HG03064 (cell line): Measurements from ENCODE around the gene ZNF211.

Experiments used
- ATAC-seq: cut with Tn5 transposase; IDR thresholded peaks from one replicate; pipeline ENCODE4 v1.9.1; 2021; ENCODE audit warnings: low read depth; ENCODE audit not compliant: unreplicated experiment

Gene ZNF211

GRCh38 chr19:57653689-57654088 is 20.7 kb downstream of the ZNF211 start:
- ATAC-seq = no peak

GRCh38 chr19:57655443-57655842 is 22.5 kb downstream of the ZNF211 start:
- no peak for ATAC-seq

GRCh38 chr19:57656346-57656745 is 23.4 kb downstream of the ZNF211 start:
- no peak for ATAC-seq

GRCh38 chr19:57664269-57665127 is 31.5 kb downstream of the ZNF211 start:
- no peak for ATAC-seq

- ATAC-seq = no peak
Measured at GRCh38 chr19:57665261-57665806, 32.4 kb downstream of the ZNF211 start.

DNA sequence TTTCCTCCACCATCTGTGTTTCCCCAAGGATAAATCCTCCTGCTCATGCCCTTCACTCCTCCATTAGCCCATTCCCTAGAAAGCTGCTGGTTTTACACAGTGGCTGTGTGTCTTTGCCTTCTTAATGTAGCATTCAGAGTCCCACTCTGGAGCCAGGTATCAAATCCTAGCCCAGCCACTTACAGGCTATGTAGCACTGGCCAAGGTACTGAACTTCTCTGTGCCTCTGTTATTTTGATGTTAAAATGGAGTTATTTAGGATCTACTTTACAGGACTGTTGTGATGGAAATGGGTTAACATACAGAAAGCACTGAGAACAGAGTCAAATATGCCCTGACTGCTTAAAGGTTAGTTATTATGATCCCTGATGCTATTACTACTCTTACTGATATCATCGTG is 34.3 kb downstream of the ZNF211 start:
- no peak for ATAC-seq

DNA sequence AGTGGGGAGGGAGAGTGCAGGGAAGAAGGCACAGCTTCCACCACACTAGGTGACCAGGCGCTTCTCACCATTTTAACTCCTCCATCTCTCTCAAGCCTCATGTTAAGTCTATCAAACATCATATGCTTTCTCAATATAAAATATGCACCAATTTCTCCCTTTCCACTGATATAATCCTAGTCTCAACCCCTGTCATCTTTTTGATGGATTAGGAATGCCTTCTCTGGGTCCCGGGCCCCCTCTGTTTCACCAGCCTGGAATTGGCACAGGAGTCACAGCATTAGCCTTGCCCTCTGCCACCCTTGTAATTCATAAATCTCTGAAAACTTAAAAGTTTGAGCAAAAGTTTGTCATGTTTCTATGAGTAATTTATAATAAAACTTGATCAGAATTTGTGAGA is 35.7 kb downstream of the ZNF211 start, which contains the start of gene ZSCAN4:
TSS of gene ZSCAN4 (plus strand) at position 301 of the 400 bp plus-strand sequence. CDS start 7,211 bp downstream, outside the sequence.
- no peak for ATAC-seq

DNA sequence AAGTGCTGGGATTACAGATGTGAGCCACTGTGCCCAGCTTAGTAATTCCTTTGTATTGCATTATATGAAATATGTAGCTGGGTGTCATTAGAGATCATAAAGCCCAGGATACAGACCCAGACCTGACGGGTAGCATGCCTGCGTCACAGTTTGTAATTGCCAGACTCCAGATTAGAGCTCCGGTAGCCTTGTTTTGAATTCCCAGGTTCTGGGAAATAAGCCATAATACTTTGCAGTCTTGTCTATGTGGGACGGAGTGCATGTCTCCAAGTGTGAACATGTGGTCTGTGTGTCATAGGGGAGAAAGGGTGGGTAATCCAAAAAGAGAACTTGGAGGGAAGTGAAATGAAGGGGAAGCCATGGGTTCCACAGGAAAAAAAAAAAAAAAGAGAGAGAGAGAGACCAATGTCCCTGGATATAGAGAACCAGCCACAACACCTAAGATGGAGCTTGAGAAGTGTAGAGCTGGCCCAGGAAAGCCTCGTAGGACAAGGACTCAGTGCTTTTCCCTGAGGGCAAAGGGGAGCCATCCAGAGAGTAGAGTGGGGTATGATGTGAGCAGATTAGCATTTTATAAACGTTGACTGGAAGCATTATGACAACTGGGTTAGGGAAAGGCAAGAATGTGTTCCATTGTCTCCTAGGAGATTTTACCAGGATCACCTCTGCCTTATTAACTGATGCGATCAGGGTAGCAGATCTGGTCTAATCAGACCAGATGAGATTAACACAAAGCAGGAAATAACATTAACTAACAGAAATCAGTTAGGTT is 38.3 kb downstream of the ZNF211 start:
- ATAC-seq = no peak

- no peak for ATAC-seq
Measured at GRCh38 chr19:57672466-57672865, 39.5 kb downstream of the ZNF211 start.

DNA sequence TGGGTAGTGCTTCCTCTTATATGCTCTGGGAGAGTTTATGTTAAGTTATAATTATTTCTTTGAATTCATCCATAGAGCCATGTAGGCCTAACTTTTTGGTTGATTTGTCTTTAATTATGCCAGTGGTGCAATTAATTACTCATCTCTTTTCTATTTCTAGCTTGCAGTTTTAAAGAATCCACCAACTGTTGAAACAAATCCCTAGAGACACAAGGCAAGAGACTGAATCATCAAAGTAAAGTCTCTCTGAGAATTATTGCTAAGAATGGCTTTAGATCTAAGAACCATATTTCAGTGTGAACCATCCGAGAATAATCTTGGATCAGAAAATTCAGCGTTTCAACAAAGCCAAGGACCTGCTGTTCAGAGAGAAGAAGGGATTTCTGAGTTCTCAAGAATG is 42.9 kb downstream of the ZNF211 start:
- no peak for ATAC-seq

DNA sequence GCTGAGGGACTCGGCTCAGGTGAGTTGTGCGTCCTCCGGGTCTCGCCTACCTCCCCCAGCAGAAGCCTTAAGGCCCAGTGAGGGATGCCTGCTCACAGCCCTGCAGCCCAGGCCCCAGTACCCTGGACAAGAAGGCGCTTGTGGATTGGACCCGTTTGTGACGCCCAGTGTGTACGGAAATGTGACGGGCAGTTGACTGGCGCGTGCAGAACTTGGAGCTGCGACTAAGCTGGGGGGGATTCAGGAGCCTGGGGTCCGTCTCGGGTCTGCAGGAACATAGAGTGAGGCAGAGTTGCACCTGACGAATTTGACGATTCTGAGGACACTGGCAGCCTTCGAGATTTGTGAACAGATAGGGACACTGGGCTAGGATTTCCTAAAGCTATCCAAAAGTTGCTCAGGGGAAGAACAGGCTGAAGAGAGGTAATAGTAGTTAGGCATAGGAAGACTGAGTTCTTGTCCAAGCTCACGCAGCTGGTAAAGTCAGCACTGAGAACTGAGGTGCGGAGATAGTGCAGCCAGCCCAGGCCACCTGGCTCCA is 49.3 kb downstream of the ZNF211 start:
- ATAC-seq = no peak

- no peak for ATAC-seq
Measured at GRCh38 chr19:57686727-57687126, 53.8 kb downstream of the ZNF211 start.

DNA sequence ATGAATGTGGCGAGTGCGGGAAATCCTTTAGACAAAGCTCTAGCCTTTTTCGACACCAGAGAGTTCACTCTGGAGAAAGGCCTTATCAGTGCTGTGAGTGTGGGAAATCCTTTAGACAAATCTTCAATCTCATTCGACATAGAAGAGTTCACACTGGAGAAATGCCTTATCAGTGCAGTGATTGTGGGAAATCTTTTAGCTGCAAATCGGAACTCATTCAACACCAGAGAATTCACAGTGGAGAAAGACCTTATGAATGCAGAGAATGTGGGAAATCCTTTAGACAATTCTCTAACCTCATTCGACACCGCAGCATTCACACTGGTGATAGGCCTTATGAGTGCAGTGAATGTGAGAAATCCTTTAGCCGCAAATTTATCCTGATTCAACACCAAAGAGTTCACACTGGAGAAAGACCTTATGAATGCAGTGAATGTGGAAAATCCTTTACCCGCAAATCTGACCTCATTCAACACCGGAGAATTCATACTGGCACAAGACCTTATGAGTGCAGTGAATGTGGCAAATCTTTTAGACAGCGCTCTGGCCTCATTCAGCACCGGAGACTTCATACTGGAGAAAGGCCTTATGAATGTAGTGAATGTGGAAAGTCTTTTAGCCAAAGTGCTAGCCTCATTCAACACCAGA is 54.5 kb downstream of the ZNF211 start:
- ATAC-seq = no peak

GRCh38 chr19:57688011-57688763 is 55.2 kb downstream of the ZNF211 start:
- ATAC-seq = no peak

DNA sequence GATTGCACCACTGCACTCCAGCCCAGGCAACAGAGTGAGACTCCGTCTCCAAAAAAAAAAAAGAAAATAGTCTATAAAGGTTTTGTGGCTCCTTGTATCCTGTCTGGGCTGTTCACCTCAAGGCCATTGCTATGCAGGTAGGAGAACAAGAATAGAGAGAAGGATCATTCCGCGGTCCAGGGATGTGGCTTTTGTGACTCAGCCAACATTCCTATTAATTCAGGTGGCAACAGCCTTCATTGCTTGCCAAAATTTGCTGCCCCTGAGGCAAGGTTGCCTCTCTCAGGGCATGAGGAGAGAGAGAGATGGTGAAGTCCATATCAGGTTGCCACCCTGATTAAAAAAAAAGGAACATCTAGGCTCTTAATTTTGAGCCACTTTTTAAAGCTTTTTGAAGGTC is 56.8 kb downstream of the ZNF211 start:
- no peak for ATAC-seq
